Motor neuron (in vitro differentiated cells): Measurements from ENCODE around the gene C5orf34. TPM values are rescaled to one million over a fixed set of nuclear protein-coding genes. Genes with fewer than 3 reads are reported as not detected.
"Not testable (repeated sequence)": the region's sequence is repeated elsewhere in the genome, so short reads cannot be mapped to it uniquely, and the experiment has no call there.

ENCODE experiments used
- ATAC-seq, 8 experiments: fragments of 200-7000 bp; cut with Tn5 transposase; replicated peaks in 6 of 8; 2 replicates each; pipeline ENCODE4 v1.8.0; 2021; ENCODE audit warnings: mild to moderate bottlenecking in 8 of 8, moderate library complexity in 8 of 8
- H3K27ac ChIP-seq, 2 donors: fragments of 250-450 bp; sonication (Bioruptor Pico); 2 replicates each; pipeline ENCODE4 v1.9.0; 2021; ENCODE audit warnings: antibody characterized with exemption in 2 of 2, mild to moderate bottlenecking in 2 of 2, moderate library complexity in 1 of 2
- H3K4me1 ChIP-seq, 2 donors: fragments of 250-450 bp; sonication (Bioruptor Pico); replicated peaks in 1 of 2; 2 replicates each; pipeline ENCODE4 v1.6.1; 2021; ENCODE audit warnings: antibody characterized with exemption in 2 of 2, mild to moderate bottlenecking in 2 of 2, moderate library complexity in 1 of 2
- H3K4me3 ChIP-seq, 5 donors: fragments of 250-450 bp; sonication (Bioruptor Pico); 2 replicates each; pipeline ENCODE4 v1.9.0; 2021; ENCODE audit warnings: antibody characterized with exemption in 5 of 5, mild to moderate bottlenecking in 5 of 5, moderate library complexity in 4 of 5
- WGBS, 10 experiments: fragments of 450-650 bp; shearing (Covaris generic); methylation state at CpG; one replicate each; pipeline ENCODE4 v1.0.0; 2022; 5-methylcytosine and 5-hydroxymethylcytosine counted together
- in situ Hi-C, 9 experiments: fragments of 400-800 bp; cut with MboI; loops; one replicate each; pipeline ENCODE4 v1.15.0; 2021; ENCODE audit warnings: low sequenced_read_pairs in 9 of 9, low pct_unique_long_range_greater_than_20kb in 2 of 9; ENCODE audit not compliant: unreplicated experiment in 9 of 9
- total RNA-seq, 8 experiments: library from RNA; unstranded; fragments of 300-600 nt; gene quantifications; 2 replicates each; pipeline versions ENCODE4 v1.2.3 to v1.2.4, GENCODE V29; 2022

Gene C5orf34
- total RNA-seq, 8 experiments from 2014 or later, result 2.2 to 19.0 (median 6.3) TPM

GRCh38 chr5:43497311-43498104 is 17.4 kb downstream of the C5orf34 start:
- no peak overlapping the region for H3K27ac ChIP-seq
- in situ Hi-C loops, result no loop called here
- no peaks in the 10 kb centered on the region for H3K4me1 ChIP-seq
- H3K4me3 ChIP-seq, result no peak overlapping the region
- 78 to 100% (median 92%) methylated on average over 1 to 5 of the region's 5 CpGs; no CpG with 5 or more reads in 1 of the 10 experiments for WGBS, 10 experiments
- no peak for ATAC-seq

- WGBS, 10 experiments, result 92 to 100% (median 100%) methylated on average over 1 of the region's 1 CpG; no CpG with 5 or more reads in 1 of the 10 experiments
- Histone ChIP-seq H3K4me3 (no peak overlapping the region), H3K27ac (no peak overlapping the region), H3K4me1 (no peaks in the 10 kb centered on the region)
- no peak for ATAC-seq
- in situ Hi-C loops, result no loop called here
These were observed 23.6 kb downstream of the C5orf34 start for GRCh38 chr5:43491326-43491725.

- in situ Hi-C loops, result no loop called here
- Histone ChIP-seq H3K4me3 (no peak overlapping the region), H3K4me1 (peaks cover 0 to 10% of the 10 kb centered on the region in 2 donors), H3K27ac (no peak overlapping the region)
- 88 to 100% (median 93%) methylated on average over 2 to 3 of the region's 3 CpGs; no CpG with 5 or more reads in 1 of the 10 experiments for WGBS, 10 experiments
- no peak for ATAC-seq
These were observed 28.6 kb downstream of the C5orf34 start for GRCh38 chr5:43486353-43486752.

GRCh38 chr5:43485406-43485805 is 29.5 kb downstream of the C5orf34 start:
- 100% methylated on average over 1 of the region's 2 CpGs; no CpG with 5 or more reads in 7 of the 10 experiments for WGBS, 10 experiments
- Histone ChIP-seq H3K4me1 (peaks cover 0 to 10% of the 10 kb centered on the region in 2 donors), H3K27ac (no peak overlapping the region), H3K4me3 (no peak overlapping the region)
- ATAC-seq, result no peak
- in situ Hi-C loops, result no loop called here

GRCh38 chr5:43484106-43484849 is 30.7 kb downstream of the C5orf34 start:
- ATAC-seq, result peak; percentile 68 to 76 (median 72)
- peaks cover 0 to 10% of the 10 kb centered on the region in 2 donors for H3K4me1 ChIP-seq
- H3K4me3 ChIP-seq, result peak overlapping the region; percentile 50 to 87 (median 65)
- in situ Hi-C loops, result no loop called here
- H3K27ac ChIP-seq, result peak overlapping the region; percentile 80 to 89
- 3 to 50% (median 11%) methylated on average over 2 to 19 of the region's 32 CpGs; no CpG with 5 or more reads in 3 of the 10 experiments for WGBS, 10 experiments

- H3K4me1 ChIP-seq, result peaks cover 0 to 10% of the 10 kb centered on the region in 2 donors
- peak within 1 kb of the TSS; percentile 50 to 87 (median 65) for H3K4me3 ChIP-seq
- WGBS, 10 experiments, result 0 to 4% (median 0%) methylated on average over 1 to 25 of the region's 62 CpGs; no CpG with 5 or more reads in 2 of the 10 experiments
- in situ Hi-C loops, result no loop called here
- H3K27ac ChIP-seq, result peak within 1 kb of the TSS; percentile 80 to 89
- peak; percentile 84 to 97 (median 96) for ATAC-seq
These were observed 31.4 kb downstream of the C5orf34 start, which contains the start of gene TMEM267 for GRCh38 chr5:43483298-43484105. Gene TMEM267 (minus strand): TSS chr5:43483865. CDS start chr5:43453969, 29,896 bp downstream.

- 6 to 60% (median 35%) methylated on average over 3 to 6 of the region's 6 CpGs for WGBS, 10 experiments
- no peak for ATAC-seq
- H3K4me3 ChIP-seq, result peak overlapping the region; percentile 50 to 87 (median 65)
- peak overlapping the region; percentile 80 to 89 for H3K27ac ChIP-seq
- peaks cover 0 to 10% of the 10 kb centered on the region in 2 donors for H3K4me1 ChIP-seq
- in situ Hi-C loops, result no loop called here
These were observed 32.3 kb downstream of the C5orf34 start for GRCh38 chr5:43482490-43483297.

- 86 to 100% (median 97%) methylated on average over 1 to 6 of the region's 6 CpGs for WGBS, 10 experiments
- Histone ChIP-seq H3K4me1 (no peaks in the 10 kb centered on the region), H3K4me3 (no peak overlapping the region), H3K27ac (no peak overlapping the region)
- no peak for ATAC-seq
- in situ Hi-C loops, result no loop called here
These were observed 45.1 kb downstream of the C5orf34 start for GRCh38 chr5:43469671-43470391.

GRCh38 chr5:43467100-43467499 is 47.8 kb downstream of the C5orf34 start:
- ATAC-seq, result no peak
- H3K4me3 ChIP-seq, result no peak overlapping the region
- in situ Hi-C loops, result no loop called here
- H3K27ac ChIP-seq, result no peak overlapping the region
- no peaks in the 10 kb centered on the region for H3K4me1 ChIP-seq

- 100% methylated on average over 2 of the region's 3 CpGs; no CpG with 5 or more reads in 9 of the 10 experiments for WGBS, 10 experiments
- in situ Hi-C loops, ATAC-seq: not testable (repeated sequence)
These were observed 49.5 kb downstream of the C5orf34 start for GRCh38 chr5:43465455-43465854.

GRCh38 chr5:43461066-43461465 is 53.9 kb downstream of the C5orf34 start:
- ATAC-seq, result no peak
- no peaks in the 10 kb centered on the region for H3K4me1 ChIP-seq
- in situ Hi-C loops, result no loop called here
- H3K4me3 ChIP-seq, result no peak overlapping the region
- no peak overlapping the region for H3K27ac ChIP-seq
- WGBS, 10 experiments, result 100% methylated on average over 1 of the region's 1 CpG; no CpG with 5 or more reads in 7 of the 10 experiments

More at GRCh38 chr5:43465455-43465854, 49.5 kb downstream of the C5orf34 start:
- H3K4me1 ChIP-seq, H3K4me3 ChIP-seq, H3K27ac ChIP-seq: not testable (repeated sequence)
